Gastrocnemius medialis (tissue), 4 donors: ENCODE measurements around the gene MAP3K12. TPM values are rescaled to one million over a fixed set of nuclear protein-coding genes. Genes with fewer than 3 reads are reported as not detected.
A peak's percentile ranks its signal among the peaks of the same experiment; 100 is the strongest.

Experiments
- ATAC-seq, 2 donors: fragments of 150-250 bp; one replicate each; pipeline ENCODE4 v1.9.1; 2016
- DNase-seq, 2 donors: peaks; one replicate each; pipeline ENCODE4 v3.0.0-alpha.2; 2019
- H3K27ac ChIP-seq, 4 donors: fragments of 200-600 bp; sonication (generic); 1 replicate in 1 of 4; 2 replicates in 3 of 4; pipeline ENCODE4 v1.5.1; 2016 to 2018; ENCODE audit warnings: mild to moderate bottlenecking in 2 of 4, moderate library complexity in 1 of 4
- H3K27me3 ChIP-seq, 3 donors: fragments of 200-600 bp; sonication (generic) in 2 of 3; 1 replicate in 1 of 3; 2 replicates in 2 of 3; pipeline versions ENCODE4 v1.5.1 to v1.6.0; 2016 to 2019; ENCODE audit warnings: mild to moderate bottlenecking in 1 of 3, moderate library complexity in 1 of 3
- H3K36me3 ChIP-seq, 2 donors: fragments of 200-600 bp; sonication (generic) in 1 of 2; one replicate each; pipeline ENCODE4 v1.5.1; 2017 to 2018
- H3K4me1 ChIP-seq, 2 donors: fragments of 200-600 bp; sonication (generic) in 1 of 2; one replicate each; pipeline ENCODE4 v1.5.1; 2016 to 2017; ENCODE audit warnings: mild to moderate bottlenecking in 2 of 2
- H3K4me3 ChIP-seq, 4 donors: fragments of 200-600 bp; sonication (generic) in 3 of 4; 1 replicate in 1 of 4; 2 replicates in 3 of 4; pipeline ENCODE4 v1.5.1; 2016 to 2019; ENCODE audit warnings: mild to moderate bottlenecking in 2 of 4
- H3K9me3 ChIP-seq, 3 donors: fragments of 200-600 bp; sonication (generic) in 2 of 3; 1 replicate in 1 of 3; 2 replicates in 2 of 3; pipeline ENCODE4 v1.5.1; 2016 to 2019
- CTCF ChIP-seq, 5 experiments: fragments of 450-650 bp in 3 of 5; fragments of 200-600 bp in 2 of 5; sonication (generic) in 2 of 5; IDR thresholded peaks in 4 of 5; conservative IDR thresholded peaks in 1 of 5; 1 replicate in 4 of 5; 2 replicates in 1 of 5; pipeline ENCODE4 v1.5.1; 2016 to 2019; ENCODE audit warnings: antibody characterized with exemption in 5 of 5, mild to moderate bottlenecking in 3 of 5, moderate library complexity in 3 of 5
- POLR2A ChIP-seq, 2 donors: fragments of 450-650 bp; IDR thresholded peaks; one replicate each; pipeline ENCODE4 v1.6.1; 2017; ENCODE audit warnings: antibody characterized with exemption in 2 of 2, mild to moderate bottlenecking in 2 of 2, moderate library complexity in 2 of 2
- in situ Hi-C, 4 donors: fragments of 200-750 bp; cut with MboI; loops; one replicate each; pipeline versions ENCODE4 v1.15.0 to v1.8.0; 2017; ENCODE audit warnings: low sequenced_read_pairs in 4 of 4
- intact Hi-C: fragments of 100-400 bp; cut with DNase I; formaldehyde crosslinking; loops from one replicate; pipeline ENCODE4 v1.15.1; 2023; ENCODE audit warnings: low total_unique reads
- total RNA-seq, 4 donors: library from RNA; depleted of rRNA; stranded (reverse); fragments of >200 nt; gene quantifications; one replicate each; pipeline versions ENCODE4 v1.1.0 to v1.2.3, GENCODE V29; 2016

The MAP3K12 gene
- total RNA-seq, 4 donors from 2014 or later, result 1.1 to 9.9 (median 3.8) TPM

- H3K27me3 ChIP-seq, result no peaks in the 10 kb centered on the region
- DNase-seq, result no peak
- H3K4me3 ChIP-seq, result no peak within 1 kb of the TSS
- peak within 1 kb of the TSS in 2 of 4 donors; percentile 70 to 75 for H3K27ac ChIP-seq
- H3K36me3 ChIP-seq, result peaks cover 0 to 36% of the 10 kb centered on the region in 2 donors
- no peak for TF ChIP-seq CTCF (IDR thresholded peaks at IDR 0.05 in 4 of 5, conservative IDR thresholded peaks at IDR 0.05 in 1 of 5)
- TF ChIP-seq POLR2A (IDR thresholded peaks at IDR 0.05), result no peak
- H3K4me1 ChIP-seq, result peaks cover 6 to 15% of the 10 kb centered on the region in 2 donors
- H3K9me3 ChIP-seq, result no peaks in the 10 kb centered on the region
- ATAC-seq, result no peak
- intact Hi-C loops (no loop called here), in situ Hi-C loops (loop anchor here in 2 of 4 donors (10.0 kb wide), 2 partner anchors 62 to 182 kb away; partner anchors contain the start of genes AAAS (in 1 of the 2) and PRR13 (in 1 of the 2))
These were observed 7.8 kb upstream of the MAP3K12 start, which contains the start of gene NPFF for GRCh38 chr12:53506881-53507602. Gene NPFF (minus strand): TSS chr12:53507484. CDS start chr12:53507474, 10 bp downstream.

GRCh38 chr12:53506450-53506785, 7.2 kb upstream of the MAP3K12 start:
- Histone ChIP-seq H3K36me3 (peaks cover 0 to 29% of the 10 kb centered on the region in 2 donors), H3K9me3 (no peaks in the 10 kb centered on the region), H3K4me3 (no peak overlapping the region), H3K27me3 (no peaks in the 10 kb centered on the region), H3K4me1 (peaks cover 12 to 21% of the 10 kb centered on the region in 2 donors), H3K27ac (peak overlapping the region in 2 of 4 donors; percentile 70 to 75)
- in situ Hi-C loops, result loop anchor here in 2 of 4 donors (10.0 kb wide), 2 partner anchors 62 to 182 kb away; partner anchors contain the start of genes AAAS (in 1 of the 2) and PRR13 (in 1 of the 2)
- TF ChIP-seq POLR2A (IDR thresholded peaks at IDR 0.05) (no peak), CTCF (IDR thresholded peaks at IDR 0.05 in 4 of 5, conservative IDR thresholded peaks at IDR 0.05 in 1 of 5) (no peak)
- ATAC-seq, result no peak
- no peak for DNase-seq
- intact Hi-C loops, result no loop called here

GRCh38 chr12:53505555-53506449, 6.5 kb upstream of the MAP3K12 start:
- ATAC-seq, result no peak
- Histone ChIP-seq H3K27me3 (no peaks in the 10 kb centered on the region), H3K4me1 (peaks cover 12 to 21% of the 10 kb centered on the region in 2 donors), H3K4me3 (no peak overlapping the region), H3K27ac (peak overlapping the region; percentile 53 to 75 (median 70)), H3K9me3 (no peaks in the 10 kb centered on the region), H3K36me3 (peaks cover 0 to 26% of the 10 kb centered on the region in 2 donors)
- intact Hi-C loops (no loop called here), in situ Hi-C loops (loop anchor here in 2 of 4 donors (10.0 kb wide), 2 partner anchors 61 to 181 kb away; partner anchors contain the start of genes AAAS (in 1 of the 2) and PRR13 (in 1 of the 2))
- no peak for DNase-seq
- TF ChIP-seq CTCF (IDR thresholded peaks at IDR 0.05 in 4 of 5, conservative IDR thresholded peaks at IDR 0.05 in 1 of 5) (no peak), POLR2A (IDR thresholded peaks at IDR 0.05) (no peak)

- no peak overlapping the region for H3K4me3 ChIP-seq
- ATAC-seq (no peak), DNase-seq (peak in 1 of 2 donors; percentile 53)
- H3K9me3 ChIP-seq, result no peaks in the 10 kb centered on the region
- H3K36me3 ChIP-seq, result peaks cover 0 to 22% of the 10 kb centered on the region in 2 donors
- H3K4me1 ChIP-seq, result peaks cover 15 to 21% of the 10 kb centered on the region in 2 donors
- TF ChIP-seq POLR2A (IDR thresholded peaks at IDR 0.05) (no peak), CTCF (IDR thresholded peaks at IDR 0.05 in 4 of 5, conservative IDR thresholded peaks at IDR 0.05 in 1 of 5) (no peak)
- in situ Hi-C loops (loop anchor here in 2 of 4 donors (10.0 kb wide), 2 partner anchors 60 to 180 kb away; partner anchors contain the start of genes AAAS (in 1 of the 2) and PRR13 (in 1 of the 2)), intact Hi-C loops (no loop called here)
- H3K27me3 ChIP-seq, result no peaks in the 10 kb centered on the region
- peak overlapping the region; percentile 53 to 75 (median 70) for H3K27ac ChIP-seq
These were observed 5.8 kb upstream of the MAP3K12 start for GRCh38 chr12:53505086-53505485.
